ENCODE data around the gene STAMBPL1.
A peak's percentile ranks its signal among the peaks of the same experiment; 100 is the strongest.
"Not testable (repeated sequence)": the region's sequence is repeated elsewhere in the genome, so short reads cannot be mapped to it uniquely, and the experiment has no call there.

Gene STAMBPL1

GRCh38 chr10:88857831-88858230, 22.2 kb upstream of the STAMBPL1 start:
- DNase-seq (ENCODE audit: low spot score) = no peak

GRCh38 chr10:88858491-88858890, 21.6 kb upstream of the STAMBPL1 start:
- no peak for DNase-seq (ENCODE audit: low spot score)

GRCh38 chr10:88861036-88861435, 19.0 kb upstream of the STAMBPL1 start:
- DNase-seq (ENCODE audit: low spot score) = peak; percentile 39

GRCh38 chr10:88865281-88865876, 14.7 kb upstream of the STAMBPL1 start:
- DNase-seq (ENCODE audit: low spot score) = peak; percentile 56

GRCh38 chr10:88866454-88866853, 13.6 kb upstream of the STAMBPL1 start:
- DNase-seq (ENCODE audit: low spot score) = no peak

GRCh38 chr10:88870089-88870488, 10.0 kb upstream of the STAMBPL1 start:
- no peak for DNase-seq (ENCODE audit: low spot score)

GRCh38 chr10:88873757-88874156, 6.3 kb upstream of the STAMBPL1 start:
- DNase-seq (ENCODE audit: low spot score) = no peak

GRCh38 chr10:88874281-88874680, 5.8 kb upstream of the STAMBPL1 start:
- DNase-seq (ENCODE audit: low spot score) = no peak

- DNase-seq (ENCODE audit: low spot score) = no peak
These were observed 5.0 kb upstream of the STAMBPL1 start for GRCh38 chr10:88875081-88875480.

- DNase-seq (ENCODE audit: low spot score) = no peak
These were observed 2.7 kb upstream of the STAMBPL1 start for GRCh38 chr10:88877298-88877697.

- DNase-seq (ENCODE audit: low spot score) = peak; percentile 73
These were observed 434 bp downstream of the STAMBPL1 start for GRCh38 chr10:88880282-88881076.

- peak; percentile 42 for DNase-seq (ENCODE audit: low spot score)
These were observed 1.3 kb downstream of the STAMBPL1 start for GRCh38 chr10:88881320-88881719.

GRCh38 chr10:88881922-88882645, 2.0 kb downstream of the STAMBPL1 start:
- no peak for DNase-seq (ENCODE audit: low spot score)

GRCh38 chr10:88882646-88883447, 2.8 kb downstream of the STAMBPL1 start:
- not testable (repeated sequence) for DNase-seq (ENCODE audit: low spot score)

GRCh38 chr10:88883448-88883809, 3.4 kb downstream of the STAMBPL1 start:
- no peak for DNase-seq (ENCODE audit: low spot score)

- DNase-seq (ENCODE audit: low spot score) = no peak
These were observed 6.5 kb downstream of the STAMBPL1 start for GRCh38 chr10:88886557-88886956.

GRCh38 chr10:88888810-88889445, 8.9 kb downstream of the STAMBPL1 start:
- no peak for DNase-seq (ENCODE audit: low spot score)

- DNase-seq (ENCODE audit: low spot score) = no peak
These were observed 9.7 kb downstream of the STAMBPL1 start for GRCh38 chr10:88889559-88890337.

- no peak for DNase-seq (ENCODE audit: low spot score)
These were observed 10.8 kb downstream of the STAMBPL1 start for GRCh38 chr10:88890681-88891381.
